LNCaP clone FGC (cell line): Measurements from ENCODE around the gene PBX4.

ENCODE experiments used
- DNase-seq: peaks from one replicate; pipeline ENCODE4 v3.0.0-alpha.2; 2011; ENCODE audit warnings: low read depth
- H3K4me3 ChIP-seq: 2 replicates; pipeline ENCODE4 v1.5.1; 2011; ENCODE audit warnings: mild to moderate bottlenecking, low read depth, low read length, control low read depth
- TF ChIP-seq, protein P1 (sequence below): IDR thresholded peaks from 2 replicates; pipeline ENCODE4 v1.5.1; 2012; ENCODE audit warnings: mild to moderate bottlenecking; ENCODE audit not compliant: control insufficient read depth, insufficient read depth; ENCODE audit errors: extremely low read depth

PBX4 gene

GRCh38 chr19:19529783-19530422, 88.6 kb downstream of the PBX4 start:
- TF ChIP-seq, protein P1, sequence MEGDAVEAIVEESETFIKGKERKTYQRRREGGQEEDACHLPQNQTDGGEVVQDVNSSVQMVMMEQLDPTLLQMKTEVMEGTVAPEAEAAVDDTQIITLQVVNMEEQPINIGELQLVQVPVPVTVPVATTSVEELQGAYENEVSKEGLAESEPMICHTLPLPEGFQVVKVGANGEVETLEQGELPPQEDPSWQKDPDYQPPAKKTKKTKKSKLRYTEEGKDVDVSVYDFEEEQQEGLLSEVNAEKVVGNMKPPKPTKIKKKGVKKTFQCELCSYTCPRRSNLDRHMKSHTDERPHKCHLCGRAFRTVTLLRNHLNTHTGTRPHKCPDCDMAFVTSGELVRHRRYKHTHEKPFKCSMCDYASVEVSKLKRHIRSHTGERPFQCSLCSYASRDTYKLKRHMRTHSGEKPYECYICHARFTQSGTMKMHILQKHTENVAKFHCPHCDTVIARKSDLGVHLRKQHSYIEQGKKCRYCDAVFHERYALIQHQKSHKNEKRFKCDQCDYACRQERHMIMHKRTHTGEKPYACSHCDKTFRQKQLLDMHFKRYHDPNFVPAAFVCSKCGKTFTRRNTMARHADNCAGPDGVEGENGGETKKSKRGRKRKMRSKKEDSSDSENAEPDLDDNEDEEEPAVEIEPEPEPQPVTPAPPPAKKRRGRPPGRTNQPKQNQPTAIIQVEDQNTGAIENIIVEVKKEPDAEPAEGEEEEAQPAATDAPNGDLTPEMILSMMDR, result no peak

DNA sequence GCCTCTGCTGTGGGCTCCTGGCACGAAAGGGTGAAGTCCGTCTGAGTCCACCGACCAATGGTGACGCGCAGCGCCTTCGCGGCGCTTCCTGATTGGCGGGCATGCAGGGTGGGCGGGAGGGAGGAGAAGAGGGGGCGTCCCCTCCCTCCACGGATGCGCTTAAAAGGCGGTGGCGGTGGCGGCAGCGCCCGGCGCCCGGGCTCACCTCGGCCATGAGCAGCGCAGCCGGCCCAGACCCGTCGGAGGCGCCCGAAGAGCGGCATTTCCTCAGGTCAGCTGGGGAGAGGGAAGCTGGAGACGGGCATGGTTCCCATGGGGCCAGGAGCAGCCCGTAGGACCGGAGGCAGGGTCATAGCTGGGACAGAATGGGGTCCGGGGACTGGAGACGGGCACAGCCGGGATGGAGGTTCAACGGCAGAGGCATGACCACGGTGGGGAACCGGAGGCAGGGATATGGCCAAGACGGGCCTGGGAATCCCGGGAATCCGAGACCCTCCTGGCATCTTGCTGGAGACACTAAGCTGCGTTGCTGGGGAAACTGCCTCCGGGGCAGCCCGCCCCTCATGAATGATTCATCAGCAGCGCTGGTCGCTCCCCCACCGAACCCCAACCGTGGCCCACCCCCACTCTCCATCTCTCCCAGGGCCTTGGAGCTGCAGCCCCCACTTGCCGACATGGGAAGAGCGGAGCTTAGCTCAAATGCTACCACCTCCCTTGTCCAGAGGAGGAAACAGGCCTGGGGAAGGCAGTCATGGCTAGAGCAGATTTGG, 89.6 kb downstream of the PBX4 start, which contains the start of gene YJEFN3:
Gene YJEFN3, plus strand, starts transcription at position 191 of the 770 bp plus-strand sequence. Its CDS starts 22 bp downstream, at position 213.
- no peak for DNase-seq
- no peak within 1 kb of the TSS for H3K4me3 ChIP-seq
- TF ChIP-seq, protein P1, result no peak

More at GRCh38 chr19:19529783-19530422, 88.6 kb downstream of the PBX4 start:
- no peak overlapping the region for H3K4me3 ChIP-seq
- no peak for DNase-seq

DNA sequence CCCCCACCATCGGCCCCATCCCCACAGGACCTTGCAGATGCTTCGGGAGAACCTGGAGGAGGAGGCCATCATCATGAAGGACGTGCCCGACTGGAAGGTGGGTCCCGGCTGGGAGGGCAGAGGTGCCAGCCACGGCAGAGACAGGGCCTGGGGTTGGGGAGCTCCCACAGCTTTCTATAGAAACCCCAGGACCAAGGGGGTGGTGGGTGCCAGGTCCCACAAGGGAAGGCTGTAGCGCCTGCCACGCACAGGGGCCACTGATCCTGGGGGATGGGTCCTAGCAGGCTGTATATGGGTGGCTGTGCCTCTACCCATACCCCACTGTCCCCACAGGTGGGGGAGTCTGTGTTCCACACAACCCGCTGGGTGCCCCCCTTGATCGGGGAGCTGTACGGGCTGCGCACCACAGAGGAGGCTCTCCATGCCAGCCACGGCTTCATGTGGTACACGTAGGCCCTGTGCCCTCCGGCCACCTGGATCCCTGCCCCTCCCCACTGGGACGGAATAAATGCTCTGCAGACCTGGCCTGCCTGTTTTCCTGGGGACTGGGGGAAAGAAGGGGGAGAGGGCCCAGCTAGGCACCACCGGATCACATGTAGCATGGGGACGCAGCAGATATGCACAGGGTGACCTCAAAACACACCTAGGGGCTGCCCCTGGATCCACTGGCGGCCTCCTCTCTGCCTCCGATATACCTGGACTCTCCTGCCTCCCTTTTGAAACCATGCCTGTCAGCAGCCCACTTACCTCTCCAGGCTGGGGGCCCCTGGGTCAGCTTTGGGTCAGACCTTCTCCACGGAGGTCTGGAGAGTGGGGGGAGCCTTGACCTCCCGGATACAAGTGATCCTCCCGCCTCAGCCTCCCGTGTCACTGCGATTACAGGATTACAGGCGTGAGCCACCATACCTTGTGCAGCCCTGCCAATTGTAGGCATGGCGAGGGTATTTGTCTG, 90.5 kb downstream of the PBX4 start:
- H3K4me3 ChIP-seq, result no peak overlapping the region
- DNase-seq, result no peak
- TF ChIP-seq, protein P1, result no peak

DNA sequence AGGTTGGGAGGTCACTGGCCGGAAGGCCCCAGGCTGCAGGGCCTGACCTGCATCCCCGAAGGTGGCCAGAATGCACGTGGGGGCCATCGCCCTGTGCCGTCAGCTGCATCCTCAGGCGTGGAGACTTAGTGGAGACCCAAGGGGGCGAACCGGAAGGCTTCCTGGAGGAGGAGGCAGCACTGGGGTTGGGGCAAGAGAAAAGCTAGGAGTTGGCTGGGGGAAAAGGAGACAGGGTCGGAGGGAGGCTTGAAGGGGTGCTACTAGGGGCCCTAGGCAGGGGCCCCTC, 91.2 kb downstream of the PBX4 start:
- H3K4me3 ChIP-seq, result no peak overlapping the region
- TF ChIP-seq, protein P1, result no peak
- DNase-seq, result no peak

DNA sequence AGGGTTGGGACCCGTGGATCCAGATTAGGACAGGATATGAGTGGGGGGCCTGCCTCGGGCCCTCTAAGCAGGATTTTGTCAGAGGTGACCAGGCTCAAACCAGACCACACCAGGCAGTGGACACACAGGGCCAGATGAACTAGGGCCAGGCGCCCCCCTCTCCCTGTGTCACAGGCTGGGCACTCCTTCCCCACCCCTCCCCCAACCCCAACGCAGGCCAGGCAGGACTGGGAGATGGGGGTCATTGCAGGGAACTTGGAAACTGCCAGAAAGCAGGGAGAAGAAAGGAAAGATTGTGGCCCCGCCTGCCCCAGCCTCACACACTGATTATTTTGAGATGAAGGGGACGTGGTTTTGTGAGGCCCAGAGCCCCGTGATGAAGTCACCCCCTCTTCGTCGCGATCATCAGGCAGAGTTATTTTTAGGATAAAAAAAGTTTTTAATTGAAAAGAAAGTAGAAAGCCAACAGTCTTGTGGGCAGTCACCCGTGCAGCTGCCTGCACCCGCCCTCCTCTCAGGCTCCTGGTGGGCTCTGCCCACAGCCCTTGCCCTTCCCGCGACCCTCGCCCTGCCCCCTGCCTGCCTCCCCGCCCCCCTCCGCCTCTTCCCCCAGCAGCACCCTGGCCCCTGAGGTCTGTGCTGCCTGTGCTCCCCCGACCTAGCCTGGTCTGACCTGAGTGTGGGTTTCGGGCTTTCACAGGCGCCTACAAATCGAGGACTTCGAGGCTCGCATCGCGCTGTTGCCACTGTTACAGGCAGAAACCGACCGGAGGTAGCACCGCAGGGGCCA, 91.7 kb downstream of the PBX4 start:
- H3K4me3 ChIP-seq, result no peak overlapping the region
- TF ChIP-seq, protein P1, result no peak
- DNase-seq, result no peak
